Stomach (tissue), 9 donors: ENCODE measurements around the gene RBM38. TPM values are rescaled to one million over a fixed set of nuclear protein-coding genes. Genes with fewer than 3 reads are reported as not detected.
"Not testable (repeated sequence)": the region's sequence is repeated elsewhere in the genome, so short reads cannot be mapped to it uniquely, and the experiment has no call there.

ENCODE experiments used
- DNase-seq, 2 donors: peaks; one replicate each; pipeline versions ENCODE4 v3.0.0 to v3.0.0-alpha.2; 2013 to 2019
- H3K27ac ChIP-seq, 5 donors: fragments of 200-600 bp in 4 of 5; sonication (generic) in 4 of 5; one replicate each; pipeline ENCODE4 v1.5.1; 2013 to 2019; ENCODE audit warnings: mild to moderate bottlenecking in 1 of 5, moderate library complexity in 1 of 5
- H3K27me3 ChIP-seq, 3 donors: fragments of 200-600 bp; sonication (generic); one replicate each; pipeline ENCODE4 v1.5.1; 2017 to 2019; ENCODE audit warnings: mixed run types in 1 of 3
- H3K36me3 ChIP-seq, 4 donors: fragments of 200-600 bp; sonication (generic); 1 replicate in 3 of 4; 2 replicates in 1 of 4; pipeline ENCODE4 v1.5.1; 2016 to 2019
- H3K4me1 ChIP-seq, 4 donors: fragments of 200-600 bp; sonication (generic); one replicate each; pipeline ENCODE4 v1.5.1; 2016 to 2019
- H3K4me3 ChIP-seq, 4 donors: fragments of 200-600 bp; sonication (generic) in 3 of 4; one replicate each; pipeline ENCODE4 v1.5.1; 2016 to 2019; ENCODE audit warnings: mild to moderate bottlenecking in 1 of 4
- H3K9me3 ChIP-seq, 4 donors: fragments of 200-600 bp; sonication (generic); one replicate each; pipeline ENCODE4 v1.5.1; 2016 to 2019
- EP300 ChIP-seq: sonication (generic); formaldehyde crosslinking; IDR thresholded peaks from one replicate; pipeline ENCODE4 v1.6.1; 2017; ENCODE audit warnings: antibody characterized with exemption
- POLR2A ChIP-seq, 4 donors: fragments of 450-650 bp; IDR thresholded peaks; one replicate each; pipeline ENCODE4 v1.6.1; 2016; ENCODE audit warnings: antibody characterized with exemption in 4 of 4, control low read depth in 2 of 4, mild to moderate bottlenecking in 1 of 4, moderate library complexity in 1 of 4
- POLR2AphosphoS5 ChIP-seq, 3 donors: sonication (generic); formaldehyde crosslinking; IDR thresholded peaks; one replicate each; pipeline ENCODE4 v1.6.1; 2016; ENCODE audit warnings: antibody characterized with exemption in 3 of 3
- WGBS, 5 donors: extraction: QIAGEN DNeasy Blood & Tissue Kit in 3 of 5; methylation state at CpG; one replicate each; pipeline versions ENCODE4 v1.1.5 to v1.1.7; 2013 to 2018; 5-methylcytosine and 5-hydroxymethylcytosine counted together
- intact Hi-C: fragments of 100-400 bp; cut with DNase I; formaldehyde crosslinking; loops from one replicate; pipeline ENCODE4 v1.15.1; 2023; ENCODE audit warnings: low total_unique reads
- polyA plus RNA-seq, 3 donors: library from polyadenylated mRNA; stranded (reverse); fragments of 200-250 nt; gene quantifications; one replicate each; pipeline ENCODE4 v1.2.3, GENCODE V29; 2013
- total RNA-seq, 5 donors: library from RNA; depleted of rRNA; stranded (reverse); fragments of >200 nt; gene quantifications; one replicate each; pipeline versions ENCODE4 v1.1.0 to v1.2.3, GENCODE V29; 2014 to 2016
- TF ChIP-seq, protein P1 (sequence below), 7 experiments: fragments of 450-650 bp in 4 of 7; fragments of 200-600 bp in 3 of 7; sonication (generic) in 3 of 7; IDR thresholded peaks; one replicate each; pipeline ENCODE4 v1.5.1; 2016 to 2019; ENCODE audit warnings: antibody characterized with exemption in 7 of 7, control low read depth in 2 of 7, mild to moderate bottlenecking in 1 of 7
- donor health status: healthy with polysubstance abuse.
- donor health status: Bipolar disorder and iron deficiency.
- donor health status: healthy.

RBM38 gene
- total and polyA plus RNA-seq, 8 donors: 5.3 to 37.8 (median 16.4) TPM

DNA sequence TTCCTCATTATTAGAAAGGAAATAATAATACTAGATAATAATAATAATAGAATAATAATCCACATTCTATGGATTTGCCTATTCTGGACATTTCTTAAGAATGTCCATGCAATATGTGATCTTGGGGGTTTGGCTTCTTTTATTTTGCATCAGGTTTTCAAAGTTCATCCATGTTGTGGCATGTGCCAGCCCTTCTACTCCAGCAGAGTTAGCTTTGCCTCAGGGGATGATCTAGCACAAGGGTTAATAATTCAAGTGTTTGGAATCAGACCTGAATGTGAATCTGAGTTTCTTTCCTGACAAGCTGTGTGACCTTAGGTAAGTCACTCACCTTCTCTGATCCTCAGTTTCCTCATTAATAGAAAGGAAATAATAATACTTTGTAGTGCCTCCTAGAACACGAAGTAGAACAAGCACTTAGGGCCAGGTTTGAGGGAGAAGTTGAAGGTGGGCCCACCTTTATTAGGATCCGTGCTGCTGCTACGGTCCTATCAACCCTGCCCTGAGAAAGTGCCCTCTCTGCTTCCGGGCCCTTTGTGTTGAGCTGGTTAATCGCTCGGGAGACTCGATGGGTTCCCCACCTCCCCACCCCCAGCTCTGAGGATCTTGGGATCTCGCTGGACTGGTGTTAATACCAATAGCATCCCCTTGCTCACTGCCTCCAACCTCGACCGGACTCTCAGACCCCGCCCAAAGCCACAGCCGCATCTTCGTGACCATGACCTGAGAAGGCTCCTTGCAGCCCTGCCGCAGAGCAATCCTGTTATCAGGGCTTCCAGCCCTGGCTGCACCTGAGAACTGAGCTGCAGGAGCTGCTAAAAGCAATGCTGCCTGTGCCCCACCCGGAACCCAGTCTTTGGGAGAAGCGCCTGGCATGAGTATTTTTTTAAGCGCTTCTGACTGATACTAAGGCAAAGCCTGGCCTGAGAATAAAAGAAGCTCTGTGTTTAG, 26.9 kb downstream of the RBM38 start:
- DNase-seq: no peak
- no peaks in the 10 kb centered on the region for H3K9me3 ChIP-seq
- H3K4me1 ChIP-seq: peaks cover 0 to 19% (median 13%) of the 10 kb centered on the region in 4 donors
- intact Hi-C loops: no loop called here
- H3K36me3 ChIP-seq: no peaks in the 10 kb centered on the region
- WGBS, 5 donors: 36 to 49% (median 38%) methylated on average over 17 of the region's 17 CpGs
- TF ChIP-seq EP300 (no peak), POLR2A (IDR thresholded peaks at IDR 0.05) (no peak), POLR2AphosphoS5 (IDR thresholded peaks at IDR 0.05) (no peak)
- TF ChIP-seq, protein P1, sequence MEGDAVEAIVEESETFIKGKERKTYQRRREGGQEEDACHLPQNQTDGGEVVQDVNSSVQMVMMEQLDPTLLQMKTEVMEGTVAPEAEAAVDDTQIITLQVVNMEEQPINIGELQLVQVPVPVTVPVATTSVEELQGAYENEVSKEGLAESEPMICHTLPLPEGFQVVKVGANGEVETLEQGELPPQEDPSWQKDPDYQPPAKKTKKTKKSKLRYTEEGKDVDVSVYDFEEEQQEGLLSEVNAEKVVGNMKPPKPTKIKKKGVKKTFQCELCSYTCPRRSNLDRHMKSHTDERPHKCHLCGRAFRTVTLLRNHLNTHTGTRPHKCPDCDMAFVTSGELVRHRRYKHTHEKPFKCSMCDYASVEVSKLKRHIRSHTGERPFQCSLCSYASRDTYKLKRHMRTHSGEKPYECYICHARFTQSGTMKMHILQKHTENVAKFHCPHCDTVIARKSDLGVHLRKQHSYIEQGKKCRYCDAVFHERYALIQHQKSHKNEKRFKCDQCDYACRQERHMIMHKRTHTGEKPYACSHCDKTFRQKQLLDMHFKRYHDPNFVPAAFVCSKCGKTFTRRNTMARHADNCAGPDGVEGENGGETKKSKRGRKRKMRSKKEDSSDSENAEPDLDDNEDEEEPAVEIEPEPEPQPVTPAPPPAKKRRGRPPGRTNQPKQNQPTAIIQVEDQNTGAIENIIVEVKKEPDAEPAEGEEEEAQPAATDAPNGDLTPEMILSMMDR (IDR thresholded peaks at IDR 0.05): no peak
- peaks cover 0 to 13% (median 0%) of the 10 kb centered on the region in 3 donors for H3K27me3 ChIP-seq
- H3K27ac ChIP-seq: no peak overlapping the region
- no peak overlapping the region for H3K4me3 ChIP-seq

DNA sequence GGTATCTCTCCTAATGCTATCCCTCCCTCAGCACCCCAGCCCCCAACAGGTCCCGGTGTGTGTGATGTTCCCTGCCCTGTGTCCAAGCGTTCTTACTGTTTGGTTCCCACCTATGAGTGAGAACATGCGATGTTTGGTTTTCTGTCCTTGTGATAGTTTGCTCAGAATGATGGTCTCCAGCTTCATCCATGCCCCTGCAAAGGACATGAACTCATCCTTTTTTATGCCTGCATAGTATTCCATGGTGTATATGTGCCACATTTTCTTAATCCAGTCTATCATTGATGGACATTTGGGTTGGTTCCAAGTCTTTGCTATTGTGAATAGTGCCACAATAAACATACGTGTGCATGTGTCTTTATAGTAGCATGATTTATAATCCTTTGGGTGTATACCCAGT, 28.3 kb downstream of the RBM38 start:
- H3K4me3 ChIP-seq, H3K9me3 ChIP-seq, DNase-seq, H3K36me3 ChIP-seq, H3K27ac ChIP-seq, intact Hi-C loops: not testable (repeated sequence)
- WGBS, 5 donors: 89 to 95% (median 93%) methylated on average over 3 to 4 of the region's 4 CpGs
- Histone ChIP-seq H3K4me1 (peaks cover 4 to 18% (median 13%) of the 10 kb centered on the region in 4 donors), H3K27me3 (peaks cover 0 to 13% (median 0%) of the 10 kb centered on the region in 3 donors)

DNA sequence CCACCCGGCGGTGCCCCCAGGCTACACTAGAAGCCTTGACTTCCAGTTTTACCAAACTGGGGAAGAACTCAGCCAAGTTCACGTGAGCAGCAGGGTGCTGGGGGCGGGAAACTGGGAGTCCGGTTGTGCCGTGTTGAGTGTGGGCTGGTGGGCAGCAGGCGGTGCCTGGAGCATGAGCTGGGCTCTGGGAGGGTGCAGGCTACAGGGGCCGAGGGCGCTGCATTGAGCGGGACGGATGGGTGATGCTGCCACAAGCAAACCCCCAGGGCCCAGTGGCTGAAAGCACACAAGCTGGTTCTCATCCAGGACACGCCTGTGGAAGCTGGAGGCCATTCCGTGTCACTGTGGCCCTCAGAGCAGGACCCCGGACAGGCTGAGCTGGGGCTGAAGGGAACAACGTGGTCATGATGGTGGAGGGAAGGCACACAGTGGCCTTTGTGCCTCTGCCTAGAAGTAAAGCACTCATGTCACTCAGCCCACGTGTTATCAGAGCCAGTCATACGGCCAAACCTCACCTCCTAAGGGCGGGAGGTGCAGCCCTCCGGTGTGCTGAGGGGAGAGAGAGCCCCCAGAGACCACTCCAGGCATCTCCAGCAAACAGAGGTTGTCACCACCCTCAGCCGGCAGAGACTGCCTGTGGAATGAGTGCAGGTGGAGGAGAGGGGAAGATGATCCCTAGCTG, 29.5 kb downstream of the RBM38 start:
- H3K4me1 ChIP-seq: peaks cover under 1 to 6% (median 5%) of the 10 kb centered on the region in 4 donors
- H3K27ac ChIP-seq: no peak overlapping the region
- intact Hi-C loops: no loop called here
- no peaks in the 10 kb centered on the region for H3K36me3 ChIP-seq
- no peak for TF ChIP-seq POLR2AphosphoS5 (IDR thresholded peaks at IDR 0.05)
- no peak for TF ChIP-seq POLR2A (IDR thresholded peaks at IDR 0.05)
- TF ChIP-seq, protein P1 (IDR thresholded peaks at IDR 0.05): no peak
- TF ChIP-seq EP300: no peak
- H3K27me3 ChIP-seq: peaks cover 0 to 13% (median 0%) of the 10 kb centered on the region in 3 donors
- no peak overlapping the region for H3K4me3 ChIP-seq
- 66 to 76% (median 68%) methylated on average over 15 to 20 of the region's 20 CpGs for WGBS, 5 donors
- DNase-seq: no peak
- H3K9me3 ChIP-seq: no peaks in the 10 kb centered on the region

DNA sequence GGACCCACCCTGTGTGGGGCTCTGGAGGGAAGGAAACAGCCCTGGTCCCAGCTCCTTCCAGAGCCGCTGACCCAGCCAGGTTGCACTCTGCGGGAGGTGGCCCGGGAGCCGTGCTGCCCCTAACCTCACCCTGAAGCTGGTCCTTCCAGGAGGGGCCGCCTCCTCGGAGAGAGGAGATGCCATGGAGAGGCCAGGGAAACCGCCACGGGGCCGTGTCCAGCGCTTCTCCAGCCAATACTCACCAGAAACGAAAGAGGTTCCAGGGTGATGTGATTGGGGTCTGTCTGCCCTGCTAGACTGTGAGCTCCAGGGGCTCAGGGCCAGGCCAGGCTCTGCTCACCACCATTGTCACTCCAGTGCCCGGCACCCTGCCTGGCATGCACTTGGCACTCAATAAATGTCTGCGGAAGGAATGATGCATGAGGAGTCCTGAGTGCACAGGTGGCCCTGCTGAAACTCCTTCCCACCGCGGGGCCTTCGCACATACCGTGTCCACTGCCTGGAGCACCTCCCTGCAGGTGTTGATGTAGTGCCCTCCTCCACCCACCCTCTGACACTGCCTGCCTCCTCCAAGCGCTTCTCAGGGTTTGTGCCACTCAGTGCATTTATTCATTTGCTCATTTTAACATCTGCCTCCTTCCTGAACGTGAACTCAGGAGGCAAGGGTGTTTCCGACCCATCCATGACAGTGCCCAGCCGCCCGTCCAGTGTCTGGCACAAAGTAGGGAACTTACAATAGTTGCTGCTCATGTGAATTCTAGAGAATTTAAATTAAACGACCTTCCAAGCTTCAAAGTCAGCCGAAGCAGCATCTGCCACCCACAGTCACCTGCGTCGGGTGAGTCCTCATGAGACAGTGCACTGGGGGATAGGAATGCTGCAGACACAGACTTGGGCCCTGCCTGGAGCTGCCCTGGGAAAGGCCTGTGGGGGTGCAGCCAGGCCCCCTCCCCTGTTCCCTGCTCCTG, 30.3 kb downstream of the RBM38 start:
- Histone ChIP-seq H3K4me1 (peaks cover 0 to 6% (median 4%) of the 10 kb centered on the region in 4 donors), H3K36me3 (no peaks in the 10 kb centered on the region), H3K4me3 (no peak overlapping the region), H3K9me3 (no peaks in the 10 kb centered on the region), H3K27ac (no peak overlapping the region), H3K27me3 (peaks cover 0 to 13% (median 0%) of the 10 kb centered on the region in 3 donors)
- DNase-seq: no peak
- TF ChIP-seq, protein P1 (IDR thresholded peaks at IDR 0.05): no peak
- TF ChIP-seq EP300 (no peak), POLR2A (IDR thresholded peaks at IDR 0.05) (no peak), POLR2AphosphoS5 (IDR thresholded peaks at IDR 0.05) (no peak)
- intact Hi-C loops: no loop called here
- 79 to 86% (median 82%) methylated on average over 19 to 26 of the region's 26 CpGs for WGBS, 5 donors
